B cell (primary cell): Measurements from ENCODE around the gene FKBP10. TPM values are rescaled to one million over a fixed set of nuclear protein-coding genes. Genes with fewer than 3 reads are reported as not detected.

Experiments
- ATAC-seq: fragments of 200-7000 bp; cut with Tn5 transposase; one replicate; pipeline ENCODE4 v1.10.0; 2021; ENCODE audit warnings: low read depth, mild to moderate bottlenecking, moderate number of reproducible peaks, moderate library complexity
- CTCF ChIA-PET: fragments of 350-600 bp; sonication (Branson Sonifier 250); formaldehyde crosslinking; loops from one replicate; lab custom pipeline; 2021; ENCODE audit warnings: antibody characterized with exemption, inconsistent platforms; lab: Charles Lee
- POLR2A ChIA-PET: fragments of 350-600 bp; sonication (Branson Sonifier 250); formaldehyde crosslinking; loops from one replicate; lab custom pipeline; 2021; ENCODE audit warnings: antibody characterized with exemption; lab: Charles Lee
- DNase-seq: peaks from one replicate; pipeline ENCODE4 v3.0.0; 2013
- H2AFZ ChIP-seq: 2 replicates; pipeline ENCODE4 v1.6.1; 2012; ENCODE audit warnings: mild to moderate bottlenecking, low read depth, low read length; ENCODE audit not compliant: insufficient read depth, poor library complexity, severe bottlenecking
- H3K27ac ChIP-seq, 2 donors: 1 replicate in 1 of 2; 2 replicates in 1 of 2; pipeline ENCODE4 v1.5.1; 2012 to 2013; ENCODE audit warnings: low read length in 2 of 2, mild to moderate bottlenecking in 2 of 2, moderate library complexity in 1 of 2
- H3K27me3 ChIP-seq, 4 experiments: fragments of 200-600 bp in 1 of 4; sonication (generic) in 1 of 4; replicated peaks in 1 of 4; 1 replicate in 2 of 4; 2 replicates in 2 of 4; pipeline versions ENCODE4 v1.6.1 to v1.7.0; 2013 to 2016; ENCODE audit warnings: low read length in 3 of 4, mild to moderate bottlenecking in 2 of 4, mixed read lengths in 1 of 4, moderate library complexity in 1 of 4; ENCODE audit not compliant: insufficient read depth in 4 of 4, control insufficient read depth in 3 of 4; ENCODE audit errors: control extremely low read depth in 1 of 4
- H3K36me3 ChIP-seq, 2 experiments: replicated peaks in 1 of 2; 1 replicate in 1 of 2; 2 replicates in 1 of 2; pipeline versions ENCODE4 v1.6.1 to v1.7.1; 2013; ENCODE audit warnings: low read length in 1 of 2; ENCODE audit not compliant: insufficient read depth in 2 of 2, control insufficient read depth in 1 of 2; ENCODE audit errors: control extremely low read depth in 1 of 2, extremely low read depth in 1 of 2
- H3K4me1 ChIP-seq, 2 donors: fragments of 200-600 bp in 1 of 2; sonication (generic) in 1 of 2; 1 replicate in 1 of 2; 2 replicates in 1 of 2; pipeline versions ENCODE4 v1.5.1 to v1.6.1; 2013 to 2017; ENCODE audit warnings: low read length in 2 of 2; ENCODE audit not compliant: control insufficient read depth in 2 of 2, insufficient read depth in 2 of 2
- H3K4me2 ChIP-seq: replicated peaks from 2 replicates; pipeline ENCODE3; 2012; ENCODE audit warnings: mild to moderate bottlenecking, low read depth, low read length; ENCODE audit not compliant: poor library complexity, severe bottlenecking
- H3K4me3 ChIP-seq, 5 experiments: fragments of 200-600 bp in 1 of 5; sonication (generic) in 1 of 5; 1 replicate in 3 of 5; 2 replicates in 2 of 5; pipeline versions ENCODE4 v1.5.1 to v1.7.0; 2011 to 2016; ENCODE audit warnings: low read length in 4 of 5, mild to moderate bottlenecking in 4 of 5, low read depth in 2 of 5, control low read depth in 1 of 5, moderate library complexity in 1 of 5; ENCODE audit not compliant: insufficient read depth in 1 of 5; ENCODE audit errors: control extremely low read depth in 1 of 5, extremely low read depth in 1 of 5
- H3K79me2 ChIP-seq: fragments of 200-600 bp; sonication (generic); one replicate; pipeline ENCODE4 v1.6.0; 2016; ENCODE audit warnings: low read length; ENCODE audit not compliant: control insufficient read depth, insufficient read depth
- H3K9ac ChIP-seq: fragments of 200-600 bp; sonication (generic); 2 replicates; pipeline ENCODE4 v1.6.1; 2017; ENCODE audit warnings: mild to moderate bottlenecking, low read length, moderate library complexity
- H3K9me3 ChIP-seq, 3 donors: one replicate each; pipeline versions ENCODE4 v1.6.1 to v1.7.1; 2013; ENCODE audit warnings: low read length in 2 of 3; ENCODE audit not compliant: control insufficient read depth in 2 of 3, insufficient read depth in 1 of 3; ENCODE audit errors: control extremely low read depth in 1 of 3
- H4K20me1 ChIP-seq: 2 replicates; pipeline ENCODE4 v1.6.0; 2012; ENCODE audit warnings: mild to moderate bottlenecking, low read length; ENCODE audit not compliant: insufficient read depth, control insufficient read depth, poor library complexity, severe bottlenecking
- H3K27ac Mint-ChIP-seq: one replicate; pipeline ENCODE4 v1.8.0; 2021; ENCODE audit warnings: mixed read lengths
- H3K27me3 Mint-ChIP-seq: one replicate; pipeline ENCODE4 v1.8.0; 2021; ENCODE audit warnings: mixed read lengths
- H3K4me1 Mint-ChIP-seq: one replicate; pipeline ENCODE4 v1.8.0; 2021; ENCODE audit warnings: mixed read lengths
- H3K4me3 Mint-ChIP-seq: one replicate; pipeline ENCODE4 v1.8.0; 2021; ENCODE audit warnings: mixed read lengths
- H3K9me3 Mint-ChIP-seq: one replicate; pipeline ENCODE4 v1.8.0; 2022; ENCODE audit warnings: mixed read lengths; ENCODE audit not compliant: insufficient read depth
- EZH2 ChIP-seq: IDR thresholded peaks from 2 replicates; pipeline ENCODE4 v1.6.1; 2012; ENCODE audit warnings: borderline replicate concordance, low read depth, mild to moderate bottlenecking, moderate library complexity, low read length; ENCODE audit not compliant: insufficient read depth, poor library complexity, severe bottlenecking
- WGBS: methylation state at CpG from one replicate; pipeline ENCODE4 v1.1.5; 2013; ENCODE audit warnings: missing lambda C conversion rate; ENCODE audit not compliant: insufficient coverage; 5-methylcytosine and 5-hydroxymethylcytosine counted together
- intact Hi-C: fragments of 100-400 bp; cut with micrococcal nuclease; formaldehyde crosslinking; loops from one replicate; pipeline ENCODE4 v1.10.0; 2022
- polyA plus RNA-seq: library from polyadenylated mRNA; depleted of rRNA; stranded (reverse); fragments of >200 nt; gene quantifications from 2 replicates; pipeline ENCODE4 v1.2.3, GENCODE V29; 2012
- total RNA-seq, 2 donors: library from RNA; stranded (reverse); fragments of 120-200 nt in 1 of 2; gene quantifications; 1 replicate in 1 of 2; 2 replicates in 1 of 2; pipeline versions ENCODE4 v1.2.3 to v1.2.4, GENCODE V29; 2013 to 2022
- TF ChIP-seq, protein P1 (sequence below): fragments of 200-600 bp; IDR thresholded peaks from one replicate; pipeline ENCODE4 v1.8.0; 2022; ENCODE audit warnings: antibody characterized with exemption, mild to moderate bottlenecking

The FKBP10 gene
- total and polyA plus RNA-seq, 2 donors (not counting 1 experiment from before 2014, with no cell fraction given) = 0.21 to 0.34 TPM

DNA sequence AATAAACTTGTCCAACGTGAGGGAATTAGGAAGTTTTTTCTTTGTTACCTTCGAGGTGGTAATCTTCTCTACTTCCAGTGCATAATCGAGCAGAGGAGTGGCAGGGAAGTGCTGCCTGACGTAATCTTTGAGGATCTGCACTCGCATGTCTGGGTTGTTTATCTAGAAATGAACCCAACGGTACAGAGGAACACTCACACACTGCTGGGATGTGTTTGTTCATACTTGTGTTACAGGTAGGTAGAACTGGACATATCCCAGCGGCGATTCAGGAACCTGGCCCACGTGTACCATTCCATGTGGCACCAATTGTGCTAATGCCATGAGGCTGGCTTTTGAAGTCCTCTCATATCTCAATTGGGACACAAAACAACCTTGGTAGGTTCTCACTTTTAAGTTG, 56.6 kb downstream of the FKBP10 start:
- no peak overlapping the region for H3K4me2 ChIP-seq
- Mint-ChIP-seq H3K9me3 (no peaks in the 10 kb centered on the region), H3K27ac (no peak overlapping the region), H3K27me3 (no peaks in the 10 kb centered on the region), H3K4me1 (peaks cover 6% of the 10 kb centered on the region), H3K4me3 (no peak overlapping the region)
- H4K20me1 ChIP-seq = peaks cover 2% of the 10 kb centered on the region
- H3K27ac ChIP-seq = no peak overlapping the region
- DNase-seq = no peak
- no peak overlapping the region for H2AFZ ChIP-seq
- peaks cover 4 to 5% of the 10 kb centered on the region in 2 donors for H3K4me1 ChIP-seq
- intact Hi-C loops = no loop called here
- no peaks in the 10 kb centered on the region for H3K9me3 ChIP-seq
- WGBS = 95% methylated on average over 9 of the region's 9 CpGs
- no peak overlapping the region for H3K9ac ChIP-seq
- no peak for ATAC-seq
- POLR2A ChIA-PET = no interaction called here
- peaks cover 14% of the 10 kb centered on the region for H3K79me2 ChIP-seq
- peaks cover 0 to 43% of the 10 kb centered on the region in 2 experiments for H3K36me3 ChIP-seq
- no peak overlapping the region for H3K4me3 ChIP-seq
- CTCF ChIA-PET = no interaction called here
- H3K27me3 ChIP-seq = no peaks in the 10 kb centered on the region
- TF ChIP-seq, protein P1, sequence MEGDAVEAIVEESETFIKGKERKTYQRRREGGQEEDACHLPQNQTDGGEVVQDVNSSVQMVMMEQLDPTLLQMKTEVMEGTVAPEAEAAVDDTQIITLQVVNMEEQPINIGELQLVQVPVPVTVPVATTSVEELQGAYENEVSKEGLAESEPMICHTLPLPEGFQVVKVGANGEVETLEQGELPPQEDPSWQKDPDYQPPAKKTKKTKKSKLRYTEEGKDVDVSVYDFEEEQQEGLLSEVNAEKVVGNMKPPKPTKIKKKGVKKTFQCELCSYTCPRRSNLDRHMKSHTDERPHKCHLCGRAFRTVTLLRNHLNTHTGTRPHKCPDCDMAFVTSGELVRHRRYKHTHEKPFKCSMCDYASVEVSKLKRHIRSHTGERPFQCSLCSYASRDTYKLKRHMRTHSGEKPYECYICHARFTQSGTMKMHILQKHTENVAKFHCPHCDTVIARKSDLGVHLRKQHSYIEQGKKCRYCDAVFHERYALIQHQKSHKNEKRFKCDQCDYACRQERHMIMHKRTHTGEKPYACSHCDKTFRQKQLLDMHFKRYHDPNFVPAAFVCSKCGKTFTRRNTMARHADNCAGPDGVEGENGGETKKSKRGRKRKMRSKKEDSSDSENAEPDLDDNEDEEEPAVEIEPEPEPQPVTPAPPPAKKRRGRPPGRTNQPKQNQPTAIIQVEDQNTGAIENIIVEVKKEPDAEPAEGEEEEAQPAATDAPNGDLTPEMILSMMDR = no peak
- TF ChIP-seq EZH2 = no peak

DNA sequence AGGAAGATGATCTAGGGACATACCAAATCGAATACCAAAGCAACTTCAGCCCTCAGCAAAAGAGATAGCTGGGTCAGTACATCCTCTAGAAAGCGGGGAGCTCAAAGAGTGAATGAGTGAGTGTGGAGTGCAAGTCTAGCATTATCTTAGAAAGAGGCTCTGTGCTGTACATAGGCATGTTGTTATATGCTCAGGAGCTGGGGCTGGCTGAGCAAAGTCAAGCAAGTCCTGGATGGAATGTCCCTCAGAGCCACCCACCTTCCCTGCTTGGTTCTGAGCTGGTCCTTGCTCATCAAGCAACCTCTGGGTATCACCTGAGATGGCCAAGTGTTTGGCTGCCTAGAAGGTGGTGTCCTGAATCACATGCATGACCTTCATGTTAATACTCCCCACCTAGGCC, 57.3 kb downstream of the FKBP10 start:
- Mint-ChIP-seq H3K27me3 (no peaks in the 10 kb centered on the region), H3K4me1 (peaks cover 6% of the 10 kb centered on the region), H3K27ac (no peak overlapping the region), H3K9me3 (no peaks in the 10 kb centered on the region), H3K4me3 (no peak overlapping the region)
- Histone ChIP-seq H3K36me3 (peaks cover 0 to 44% of the 10 kb centered on the region in 2 experiments), H4K20me1 (no peaks in the 10 kb centered on the region), H3K4me1 (peaks cover 3 to 4% of the 10 kb centered on the region in 2 donors), H3K79me2 (peaks cover 7% of the 10 kb centered on the region), H3K9ac (no peak overlapping the region), H3K4me2 (no peak overlapping the region), H3K27me3 (no peaks in the 10 kb centered on the region), H3K4me3 (no peak overlapping the region), H3K27ac (no peak overlapping the region), H3K9me3 (no peaks in the 10 kb centered on the region), H2AFZ (no peak overlapping the region)
- 100% methylated on average over 1 of the region's 2 CpGs for WGBS
- ChIA-PET CTCF (interaction anchor here (0.5 kb wide), 1 partner anchor 23 kb away, joined by 3 read pairs; no protein-coding TSS in a partner anchor), POLR2A (no interaction called here)
- intact Hi-C loops = no loop called here
- DNase-seq (no peak), ATAC-seq (no peak)
- TF ChIP-seq, protein P1 = no peak
- no peak for TF ChIP-seq EZH2
